ENCODE measurements around the gene SLC26A5. TPM values are rescaled to one million over a fixed set of nuclear protein-coding genes. Genes with fewer than 3 reads are reported as not detected.

Gene SLC26A5
- polyA plus RNA-seq, 3 donors = not detected

GRCh38 chr7:103469095-103469948, 23.3 kb upstream of the SLC26A5 start:
- WGBS (ENCODE audit: insufficient coverage) = no CpG with 5 or more reads among the region's 4 CpGs
- intact Hi-C loops (cut with micrococcal nuclease) = no loop called here
- H4K20me1 ChIP-seq (ENCODE audit: insufficient read depth, low read length) = no peaks in the 10 kb centered on the region
- TF ChIP-seq CTCF (IDR thresholded peaks at IDR 0.05) = no peak
- H3K4me2 ChIP-seq (replicated peaks; ENCODE audit: extremely low read depth, low read length, poor library complexity, severe bottlenecking) = no peak overlapping the region
- peaks cover 2% of the 10 kb centered on the region in 2 donors for H3K27me3 ChIP-seq (ENCODE audit: control insufficient read depth in 2 of 2, insufficient read depth in 2 of 2, low read length in 2 of 2)
- H3K4me3 ChIP-seq (replicated peaks in 1 of 3; ENCODE audit: low read depth in 2 of 3, low read length in 3 of 3) = no peak overlapping the region
- H3K4me1 ChIP-seq (ENCODE audit: control insufficient read depth in 1 of 2, insufficient read depth in 2 of 2, low read length in 2 of 2) = no peaks in the 10 kb centered on the region
- no peaks in the 10 kb centered on the region for H3K36me3 ChIP-seq (replicated peaks in 1 of 2; ENCODE audit: control insufficient read depth in 1 of 2, insufficient read depth in 2 of 2, low read length in 2 of 2)
- H3K9me3 ChIP-seq (replicated peaks in 1 of 2; ENCODE audit: control insufficient read depth in 1 of 2, insufficient read depth in 1 of 2, low read length in 2 of 2) = no peaks in the 10 kb centered on the region
- H2AFZ ChIP-seq (ENCODE audit: insufficient read depth, low read depth, low read length, poor library complexity, severe bottlenecking) = no peak overlapping the region
- Mint-ChIP-seq H3K4me1 (no peaks in the 10 kb centered on the region), H3K27me3 (ENCODE audit: low read depth in 3 of 3) (peaks cover 1 to 10% (median 2%) of the 10 kb centered on the region in 3 donors), H3K27ac (no peak overlapping the region), H3K9me3 (no peaks in the 10 kb centered on the region), H3K36me3 (no peaks in the 10 kb centered on the region), H3K4me3 (no peak overlapping the region)
- no peak for DNase-seq
- H3K27ac ChIP-seq (ENCODE audit: low read depth in 1 of 2, low read length in 2 of 2) = no peak overlapping the region
- H3K9ac ChIP-seq (ENCODE audit: insufficient read depth, low read length, poor library complexity, severe bottlenecking) = no peak overlapping the region
- H3K79me2 ChIP-seq (ENCODE audit: insufficient read depth, low read length) = no peaks in the 10 kb centered on the region

DNA sequence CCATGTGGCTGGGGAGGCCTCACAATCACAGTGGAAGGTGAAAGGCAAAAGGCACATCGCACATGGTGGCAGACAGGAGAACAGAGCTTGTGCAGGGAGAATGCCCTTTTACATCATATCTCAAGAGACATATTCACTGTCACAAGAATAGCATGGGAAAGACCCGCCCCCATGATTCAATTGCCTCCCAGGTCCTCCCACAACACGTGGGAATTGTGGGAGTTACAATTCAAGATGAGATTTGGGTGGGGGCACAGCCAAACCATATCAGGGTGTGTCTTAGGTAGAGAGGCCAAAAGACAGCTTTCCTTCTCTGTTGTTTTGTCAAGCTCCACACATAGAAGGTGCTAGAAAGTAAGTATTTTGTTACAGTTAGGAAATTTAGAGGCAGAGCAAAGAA, 20.8 kb upstream of the SLC26A5 start:
- no peaks in the 10 kb centered on the region for H4K20me1 ChIP-seq (ENCODE audit: insufficient read depth, low read length)
- no CpG with 5 or more reads among the region's 3 CpGs for WGBS (ENCODE audit: insufficient coverage)
- Mint-ChIP-seq H3K27ac (no peak overlapping the region), H3K36me3 (no peaks in the 10 kb centered on the region), H3K4me1 (no peaks in the 10 kb centered on the region), H3K27me3 (ENCODE audit: low read depth in 3 of 3) (peaks cover 1 to 11% (median 2%) of the 10 kb centered on the region in 3 donors), H3K9me3 (no peaks in the 10 kb centered on the region), H3K4me3 (no peak overlapping the region)
- no peak overlapping the region for H2AFZ ChIP-seq (ENCODE audit: insufficient read depth, low read depth, low read length, poor library complexity, severe bottlenecking)
- no peak overlapping the region for H3K9ac ChIP-seq (ENCODE audit: insufficient read depth, low read length, poor library complexity, severe bottlenecking)
- H3K4me2 ChIP-seq (replicated peaks; ENCODE audit: extremely low read depth, low read length, poor library complexity, severe bottlenecking) = no peak overlapping the region
- no peak for TF ChIP-seq CTCF (IDR thresholded peaks at IDR 0.05)
- no peaks in the 10 kb centered on the region for H3K36me3 ChIP-seq (replicated peaks in 1 of 2; ENCODE audit: control insufficient read depth in 1 of 2, insufficient read depth in 2 of 2, low read length in 2 of 2)
- H3K27ac ChIP-seq (ENCODE audit: low read depth in 1 of 2, low read length in 2 of 2) = no peak overlapping the region
- H3K4me1 ChIP-seq (ENCODE audit: control insufficient read depth in 1 of 2, insufficient read depth in 2 of 2, low read length in 2 of 2) = no peaks in the 10 kb centered on the region
- peaks cover 0 to 2% of the 10 kb centered on the region in 2 donors for H3K27me3 ChIP-seq (ENCODE audit: control insufficient read depth in 2 of 2, insufficient read depth in 2 of 2, low read length in 2 of 2)
- H3K4me3 ChIP-seq (replicated peaks in 1 of 3; ENCODE audit: low read depth in 2 of 3, low read length in 3 of 3) = no peak overlapping the region
- H3K9me3 ChIP-seq (replicated peaks in 1 of 2; ENCODE audit: control insufficient read depth in 1 of 2, insufficient read depth in 1 of 2, low read length in 2 of 2) = no peaks in the 10 kb centered on the region
- no peak for DNase-seq
- intact Hi-C loops (cut with micrococcal nuclease) = no loop called here
- no peaks in the 10 kb centered on the region for H3K79me2 ChIP-seq (ENCODE audit: insufficient read depth, low read length)

Measured in CD14-positive monocyte (primary cell).